GM19455 (cell line): ENCODE data around the gene LINC01488.

ENCODE experiments used
- ATAC-seq: cut with Tn5 transposase; IDR thresholded peaks from one replicate; pipeline ENCODE4 v1.9.1; 2021; ENCODE audit not compliant: unreplicated experiment

LINC01488 gene

DNA sequence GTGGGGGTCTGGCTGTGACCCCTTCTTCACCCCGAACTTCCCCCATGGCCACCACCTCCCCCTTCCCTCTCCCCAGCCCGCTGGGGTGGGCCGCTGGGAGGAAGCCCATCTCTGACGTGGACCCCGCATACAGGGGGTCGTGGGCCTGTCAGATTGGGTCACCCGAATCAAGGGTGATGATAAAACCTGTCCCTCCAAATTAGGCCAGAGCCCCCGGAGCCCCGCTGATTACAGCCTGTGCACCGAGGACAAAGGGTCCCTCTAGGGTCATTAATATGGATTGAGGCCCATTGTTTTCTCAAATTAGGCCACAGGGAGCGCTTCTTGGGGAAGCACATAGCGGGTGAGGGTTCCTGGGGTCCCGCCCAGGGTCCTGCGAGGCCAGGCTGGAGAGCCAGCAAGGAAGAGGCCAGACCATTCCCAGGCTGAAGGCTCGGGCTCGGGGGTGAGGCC, 4.9 kb upstream of the LINC01488 start:
- ATAC-seq = no peak

DNA sequence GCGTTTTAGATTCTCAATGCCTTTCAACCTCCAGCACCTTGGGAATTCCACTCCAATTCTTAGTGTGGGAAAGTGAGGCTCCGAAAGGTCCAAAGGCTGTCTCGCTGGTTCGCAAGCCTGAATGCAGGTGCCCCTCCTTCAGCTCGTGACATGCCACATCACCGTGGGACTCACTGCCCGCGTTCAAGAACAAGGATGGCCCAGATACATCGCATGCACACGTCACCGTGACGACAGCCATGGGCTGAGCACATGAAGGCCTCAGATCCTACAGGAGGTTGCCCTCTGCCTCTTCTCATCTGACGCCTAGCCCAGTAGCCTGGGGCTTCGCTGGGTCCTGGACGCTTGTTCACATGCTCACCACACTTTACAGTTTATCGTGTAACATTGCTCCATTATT, 4.4 kb upstream of the LINC01488 start:
- ATAC-seq = no peak

DNA sequence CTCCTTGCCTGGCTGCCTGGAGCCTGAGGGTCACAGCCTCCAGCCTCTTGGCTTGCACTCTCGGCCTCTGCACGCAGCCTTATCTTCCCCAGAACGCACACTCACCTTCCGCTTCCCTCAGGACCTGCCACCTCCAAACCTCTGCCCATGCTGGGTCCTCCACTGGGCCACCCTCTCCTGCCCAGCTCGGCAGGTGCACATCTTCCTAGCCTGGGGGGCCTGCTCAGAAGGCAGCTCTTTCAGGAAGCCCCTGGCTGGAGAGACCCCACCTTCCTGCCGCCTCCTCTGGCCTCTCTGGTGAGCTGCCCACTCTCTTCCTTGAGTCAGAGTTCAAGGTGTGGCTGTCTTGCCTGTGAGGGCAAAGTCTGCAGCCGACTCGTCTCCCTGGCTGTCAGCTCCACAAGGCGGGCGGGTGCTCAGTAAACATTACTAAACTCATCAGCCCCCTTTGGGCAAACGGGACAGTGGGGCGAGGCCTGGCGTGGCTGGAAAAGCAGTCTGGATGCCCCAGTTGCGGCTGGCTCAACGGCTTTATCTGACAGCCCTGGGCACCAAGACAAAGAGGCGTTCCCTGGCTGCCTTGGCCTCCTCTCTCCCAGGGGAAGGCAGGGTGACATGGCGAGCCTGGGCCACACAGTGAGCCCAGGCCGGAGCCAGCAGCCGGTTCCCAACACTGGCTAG, 1.7 kb upstream of the LINC01488 start:
- ATAC-seq = no peak

GRCh38 chr11:69480547-69481392, 693 bp upstream of the LINC01488 start:
- no peak for ATAC-seq

DNA sequence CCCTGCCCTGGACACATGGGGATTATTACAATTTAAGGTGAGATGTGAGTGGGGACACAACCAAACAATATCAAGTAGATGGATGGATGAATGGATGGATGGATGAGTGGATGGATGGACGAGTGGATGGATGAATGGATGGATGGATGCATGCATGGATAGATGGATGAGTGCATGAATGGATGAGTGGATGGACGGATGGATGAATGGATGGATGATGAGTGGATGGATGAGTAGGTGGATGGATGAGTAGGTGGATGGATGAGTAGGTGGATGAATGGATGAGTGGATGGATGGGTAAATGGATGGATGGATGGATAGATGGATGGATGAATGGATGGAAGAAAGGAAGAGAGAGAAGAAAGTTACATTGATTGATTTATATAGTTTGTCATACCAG, 859 bp downstream of the LINC01488 start:
- no peak for ATAC-seq

DNA sequence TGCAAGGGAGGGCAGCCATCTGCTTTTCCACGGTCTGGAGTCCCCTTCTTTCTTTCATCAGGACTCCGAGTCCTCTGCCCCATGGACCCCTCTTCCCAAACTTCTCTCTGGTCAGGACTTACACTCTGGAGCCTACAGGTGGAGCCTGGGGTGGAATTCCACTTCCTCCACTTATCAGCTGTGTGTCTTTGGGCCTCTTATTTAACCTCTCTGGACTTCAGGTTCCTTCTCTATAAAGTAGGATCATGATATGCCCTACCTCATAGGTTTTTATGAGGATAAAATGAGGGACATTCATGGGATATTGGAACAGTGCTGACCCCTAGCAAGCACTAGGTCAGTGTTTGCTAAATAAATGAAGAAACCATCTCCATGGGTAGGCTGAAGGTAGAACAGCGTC, 1.7 kb downstream of the LINC01488 start:
- no peak for ATAC-seq

- no peak for ATAC-seq
Measured at GRCh38 chr11:69483691-69484426, 2.4 kb downstream of the LINC01488 start.

DNA sequence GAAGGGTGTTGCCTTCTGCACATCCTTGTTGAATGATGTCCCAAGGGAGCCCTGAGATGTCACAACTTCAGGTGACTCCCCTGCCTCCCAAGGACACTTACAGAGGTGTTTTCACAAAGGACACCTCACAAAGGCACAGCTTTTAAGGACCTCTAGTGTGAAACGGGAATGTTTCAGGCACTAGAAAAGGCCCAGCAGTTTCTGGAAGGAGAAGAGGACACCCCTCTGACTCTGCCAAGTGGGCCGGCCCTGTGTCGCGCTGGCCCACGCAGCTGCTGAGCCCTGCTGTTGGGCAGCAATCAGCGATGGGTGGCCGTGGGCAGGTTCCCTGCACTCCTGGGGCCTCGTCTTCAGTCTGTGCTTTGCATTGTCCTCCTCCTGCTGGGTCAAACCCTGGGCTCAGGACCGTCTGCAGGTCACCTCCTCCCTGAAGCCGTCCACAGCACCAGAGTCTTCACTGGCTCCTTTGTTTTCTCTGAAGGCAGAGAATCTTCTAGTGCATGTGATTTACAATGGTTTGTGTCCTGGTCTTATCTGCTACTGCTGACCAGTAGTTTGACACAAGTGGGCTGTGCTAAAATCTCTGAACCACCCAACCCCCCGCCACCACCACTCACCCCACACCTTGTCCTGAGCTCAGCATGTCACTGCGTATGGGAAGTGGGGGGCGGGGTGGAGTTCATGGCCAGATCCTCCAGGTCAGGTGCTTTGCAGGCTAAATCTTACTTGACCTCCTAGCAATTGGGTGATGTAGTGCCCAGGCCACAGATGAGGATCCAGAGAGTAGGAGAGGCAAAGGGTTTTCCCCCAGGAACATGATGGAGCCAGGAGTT, 3.2 kb downstream of the LINC01488 start:
- ATAC-seq = no peak

GRCh38 chr11:69485337-69486041, 4.0 kb downstream of the LINC01488 start:
- no peak for ATAC-seq

- no peak for ATAC-seq
Measured at GRCh38 chr11:69486056-69486772, 4.8 kb downstream of the LINC01488 start.

GRCh38 chr11:69486773-69487291, 5.4 kb downstream of the LINC01488 start:
- no peak for ATAC-seq

GRCh38 chr11:69487391-69487790, 5.9 kb downstream of the LINC01488 start:
- ATAC-seq = no peak

DNA sequence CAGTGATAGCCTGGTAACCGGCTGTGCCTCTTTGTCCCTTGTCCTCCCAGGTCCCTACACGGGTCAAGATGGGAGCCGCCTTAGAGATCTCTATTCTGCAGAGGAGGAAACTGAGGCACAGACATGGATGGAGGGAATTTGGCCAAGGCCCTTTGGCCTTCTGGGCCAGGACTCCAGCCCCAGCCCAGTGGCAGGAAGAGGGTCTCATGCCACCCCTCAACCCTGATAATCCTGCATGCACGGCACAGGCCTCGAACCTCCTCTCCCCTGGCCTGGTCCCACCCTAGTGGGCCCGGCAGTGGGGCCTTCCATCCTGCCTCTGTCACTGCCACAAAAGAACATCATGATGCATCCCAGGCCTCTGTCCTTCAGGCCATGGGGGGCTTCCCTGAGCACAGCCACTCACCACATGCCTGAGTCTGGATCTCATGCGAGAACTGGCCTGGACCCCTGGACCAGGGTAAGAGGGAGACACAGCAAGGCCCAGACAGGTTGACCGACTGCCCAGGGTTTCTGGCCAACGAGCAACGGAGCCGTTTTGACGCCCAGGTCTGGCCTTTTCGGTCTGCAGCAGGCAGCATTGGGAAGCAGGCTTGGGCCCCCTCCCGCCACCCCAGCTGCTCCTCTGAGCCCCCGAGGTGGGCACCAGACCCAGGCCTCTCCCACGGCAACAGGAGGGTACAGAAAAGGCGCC, 6.5 kb downstream of the LINC01488 start:
- ATAC-seq = no peak

- no peak for ATAC-seq
Measured at GRCh38 chr11:69488543-69488940, 7.1 kb downstream of the LINC01488 start.

- no peak for ATAC-seq
Measured at GRCh38 chr11:69489031-69489745, 7.7 kb downstream of the LINC01488 start.

DNA sequence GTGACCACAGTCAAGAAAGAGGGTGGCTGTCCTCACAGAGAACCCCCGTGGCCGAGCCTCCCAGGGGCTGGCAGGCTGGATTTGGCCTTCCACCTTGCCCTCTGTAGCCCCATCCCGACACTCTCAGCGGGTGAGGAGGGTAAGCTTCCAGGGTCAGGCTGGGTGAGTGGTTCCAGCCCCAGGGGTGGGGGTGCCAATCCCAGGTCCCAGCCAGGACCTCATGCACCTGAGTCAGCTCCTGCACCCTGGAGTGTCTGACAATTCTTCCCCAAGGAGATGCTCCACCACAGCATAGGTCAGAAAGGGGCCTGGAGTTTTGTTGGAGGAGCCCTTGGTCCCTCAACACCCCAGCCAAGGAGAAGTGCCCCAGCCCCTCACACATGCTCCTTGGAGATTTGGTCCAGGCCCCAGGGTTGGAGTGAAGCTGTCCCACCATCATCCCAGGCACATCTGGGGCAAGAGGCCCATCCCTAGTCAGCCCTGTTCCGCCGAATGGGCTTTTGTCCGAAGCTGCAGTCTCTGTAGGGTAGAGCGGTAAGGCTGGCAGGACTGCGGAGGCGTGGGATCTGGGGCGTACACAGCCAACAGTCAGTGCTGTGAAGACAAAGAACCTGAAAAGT, 8.4 kb downstream of the LINC01488 start:
- no peak for ATAC-seq

GRCh38 chr11:69490516-69490915, 9.1 kb downstream of the LINC01488 start:
- ATAC-seq = no peak
